Neural cell (in vitro differentiated cells): ENCODE results near the gene CCDC24.

Source experiments
- CTCF ChIP-seq: fragments of 450-650 bp; IDR thresholded peaks from 2 replicates; pipeline ENCODE4 v1.5.1; 2014; ENCODE audit warnings: antibody characterized with exemption, mild to moderate bottlenecking, moderate library complexity; ENCODE audit not compliant: poor library complexity, severe bottlenecking
- EZH2 ChIP-seq: fragments of 200-600, 300-800 bp; shearing (Covaris generic), sonication (generic); IDR thresholded peaks from 2 replicates; pipeline ENCODE4 v1.6.1; 2014; ENCODE audit warnings: antibody characterized with exemption, low read length, borderline replicate concordance, mild to moderate bottlenecking; ENCODE audit not compliant: insufficient read depth, poor library complexity, severe bottlenecking
- REST ChIP-seq: IDR thresholded peaks from 2 replicates; pipeline ENCODE4 v1.6.1; 2012; ENCODE audit warnings: borderline replicate concordance
- SMC3 ChIP-seq: fragments of 450-650 bp; conservative IDR thresholded peaks from 2 replicates; pipeline ENCODE4 v1.6.1; 2014; ENCODE audit warnings: antibody characterized with exemption, mild to moderate bottlenecking, moderate library complexity; ENCODE audit not compliant: poor library complexity

DNA sequence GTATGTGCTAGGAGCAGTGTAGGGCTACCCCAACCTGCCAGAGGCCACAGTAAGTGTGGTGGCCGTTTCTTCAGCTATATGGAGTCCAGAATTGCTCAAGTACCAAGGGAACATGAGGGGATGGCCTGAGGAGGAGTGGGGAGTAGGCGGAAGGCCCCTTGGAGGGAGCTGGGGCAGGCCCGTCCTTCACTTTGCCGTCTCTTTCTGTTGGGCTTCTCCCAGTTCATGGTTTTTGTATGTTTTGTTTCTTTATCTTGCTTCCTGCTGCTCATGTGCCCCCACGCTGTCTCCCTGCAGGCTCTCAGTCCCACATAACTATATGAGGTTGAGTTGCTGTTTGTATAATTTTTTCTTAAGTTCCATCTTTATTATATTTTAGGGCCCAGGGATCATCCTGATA lies 27.5 kb upstream of the CCDC24 start:
- no peak for TF ChIP-seq CTCF
- TF ChIP-seq EZH2: no peak
- TF ChIP-seq SMC3: no peak
- no peak for TF ChIP-seq REST
